DMS114 treated with DMSO at 0.1 percent for 48 hours (cell line): ENCODE measurements around the gene INSR.
"Not testable (repeated sequence)": the region's sequence is repeated elsewhere in the genome, so short reads cannot be mapped to it uniquely, and the experiment has no call there.

Source experiments
- DNase-seq: peaks from one replicate; lab custom pipeline; 2025; ENCODE audit not compliant: unreplicated experiment; lab: John Stamatoyannopoulos, UW

INSR gene

GRCh38 chr19:7147119-7147675 lies 147.0 kb downstream of the INSR start:
- DNase-seq: not testable (repeated sequence)

- DNase-seq: not testable (repeated sequence)
Observed at GRCh38 chr19:7146086-7146485, 148.1 kb downstream of the INSR start.

GRCh38 chr19:7145494-7145893 lies 148.7 kb downstream of the INSR start:
- no peak for DNase-seq

GRCh38 chr19:7142771-7143170 lies 151.4 kb downstream of the INSR start:
- no peak for DNase-seq

GRCh38 chr19:7140137-7140536 lies 154.1 kb downstream of the INSR start:
- DNase-seq: no peak

GRCh38 chr19:7139095-7139494 lies 155.1 kb downstream of the INSR start:
- no peak for DNase-seq

GRCh38 chr19:7138402-7138801 lies 155.8 kb downstream of the INSR start:
- DNase-seq: no peak

GRCh38 chr19:7137120-7137519 lies 157.1 kb downstream of the INSR start:
- no peak for DNase-seq

- DNase-seq: no peak
Observed at GRCh38 chr19:7132054-7132453, 162.2 kb downstream of the INSR start.

- no peak for DNase-seq
Observed at GRCh38 chr19:7130043-7130442, 164.2 kb downstream of the INSR start.

- no peak for DNase-seq
Observed at GRCh38 chr19:7126132-7126531, 168.1 kb downstream of the INSR start.

GRCh38 chr19:7125221-7125620 lies 169.0 kb downstream of the INSR start:
- DNase-seq: no peak

- DNase-seq: no peak
Observed at GRCh38 chr19:7124782-7125181, 169.4 kb downstream of the INSR start.

- no peak for DNase-seq
Observed at GRCh38 chr19:7122701-7123100, 171.5 kb downstream of the INSR start.

- DNase-seq: no peak
Observed at GRCh38 chr19:7120499-7120898, 173.7 kb downstream of the INSR start.

- no peak for DNase-seq
Observed at GRCh38 chr19:7119582-7119981, 174.6 kb downstream of the INSR start.

GRCh38 chr19:7117248-7117647 lies 177.0 kb downstream of the INSR start:
- no peak for DNase-seq

GRCh38 chr19:7115721-7116120 lies 178.5 kb downstream of the INSR start:
- no peak for DNase-seq

- DNase-seq: no peak
Observed at GRCh38 chr19:7113233-7113632, 181.0 kb downstream of the INSR start.

- DNase-seq: no peak
Observed at GRCh38 chr19:7112675-7113074, 181.5 kb downstream of the INSR start.

- no peak for DNase-seq
Observed at GRCh38 chr19:7109678-7110289, 184.4 kb downstream of the INSR start.

- no peak for DNase-seq
Observed at GRCh38 chr19:7106711-7107657, 187.2 kb downstream of the INSR start.
